ENCODE measurements around the gene EME2. TPM values are rescaled to one million over a fixed set of nuclear protein-coding genes. Genes with fewer than 3 reads are reported as not detected.

EME2 gene
- total RNA-seq, 1 donor, result 13.3 TPM

- Histone ChIP-seq H3K9me3 (ENCODE audit: low read depth, low read length) (no peaks in the 10 kb centered on the region), H3K27me3 (ENCODE audit: insufficient read depth, low read length) (no peaks in the 10 kb centered on the region), H3K4me1 (ENCODE audit: insufficient read depth, low read length) (peaks cover 15% of the 10 kb centered on the region), H3K4me3 (ENCODE audit: low read length) (no peak overlapping the region)
Measured at GRCh38 chr16:1820096-1820945, 47.7 kb downstream of the EME2 start.

- Histone ChIP-seq H3K27me3 (ENCODE audit: insufficient read depth, low read length) (no peaks in the 10 kb centered on the region), H3K9me3 (ENCODE audit: low read depth, low read length) (no peaks in the 10 kb centered on the region), H3K4me3 (ENCODE audit: low read length) (no peak overlapping the region), H3K4me1 (ENCODE audit: insufficient read depth, low read length) (peaks cover 21% of the 10 kb centered on the region)
Measured at GRCh38 chr16:1820946-1821290, 48.3 kb downstream of the EME2 start.

GRCh38 chr16:1821861-1822611 is 49.4 kb downstream of the EME2 start:
- Histone ChIP-seq H3K27me3 (ENCODE audit: insufficient read depth, low read length) (no peaks in the 10 kb centered on the region), H3K4me3 (ENCODE audit: low read length) (no peak overlapping the region), H3K9me3 (ENCODE audit: low read depth, low read length) (no peaks in the 10 kb centered on the region), H3K4me1 (ENCODE audit: insufficient read depth, low read length) (peaks cover 21% of the 10 kb centered on the region)

- Histone ChIP-seq H3K27me3 (ENCODE audit: insufficient read depth, low read length) (no peaks in the 10 kb centered on the region), H3K4me3 (ENCODE audit: low read length) (no peak overlapping the region), H3K4me1 (ENCODE audit: insufficient read depth, low read length) (peaks cover 27% of the 10 kb centered on the region), H3K9me3 (ENCODE audit: low read depth, low read length) (no peaks in the 10 kb centered on the region)
Measured at GRCh38 chr16:1822801-1823200, 50.2 kb downstream of the EME2 start.

- Histone ChIP-seq H3K4me3 (ENCODE audit: low read length) (no peak overlapping the region), H3K4me1 (ENCODE audit: insufficient read depth, low read length) (peaks cover 35% of the 10 kb centered on the region), H3K9me3 (ENCODE audit: low read depth, low read length) (no peaks in the 10 kb centered on the region)
Measured at GRCh38 chr16:1823821-1824220, 51.2 kb downstream of the EME2 start.

GRCh38 chr16:1825381-1825863 is 52.8 kb downstream of the EME2 start:
- no peaks in the 10 kb centered on the region for H3K9me3 ChIP-seq (ENCODE audit: low read depth, low read length)
- H3K4me1 ChIP-seq (ENCODE audit: insufficient read depth, low read length), result peaks cover 41% of the 10 kb centered on the region
- H3K27me3 ChIP-seq (ENCODE audit: insufficient read depth, low read length), result no peaks in the 10 kb centered on the region
- H3K4me3 ChIP-seq (ENCODE audit: low read length), result peak overlapping the region; percentile 71

More at GRCh38 chr16:1823821-1824220, 51.2 kb downstream of the EME2 start:
- no peaks in the 10 kb centered on the region for H3K27me3 ChIP-seq (ENCODE audit: insufficient read depth, low read length)

Other genes with a start within 250 kb of the EME2 start
- 12.6 TPM for gene TMEM204, start 239.1 kb upstream of the EME2 start, total RNA-seq
- gene IFT140, start 160.7 kb upstream of the EME2 start, total RNA-seq, result 2.3 TPM
- gene CRAMP1, start 160.4 kb upstream of the EME2 start, total RNA-seq, result 11.2 TPM
- gene JPT2, start 94.5 kb upstream of the EME2 start, total RNA-seq, result 2.5 TPM
- gene MAPK8IP3, start 66.6 kb upstream of the EME2 start, total RNA-seq, result 135 TPM
- 17.6 TPM for gene NME3, start 1.3 kb upstream of the EME2 start, total RNA-seq
- gene MRPS34, start 324 bp downstream of the EME2 start, total RNA-seq, result 17.1 TPM
- 40.0 TPM for gene SPSB3, start 9.8 kb downstream of the EME2 start, total RNA-seq
- 26.2 TPM for gene NUBP2, start 10.2 kb downstream of the EME2 start, total RNA-seq
- gene IGFALS, start 20.9 kb downstream of the EME2 start, total RNA-seq, result 0.63 TPM
- 14.3 TPM for gene HAGH, start 54.0 kb downstream of the EME2 start, total RNA-seq
- gene FAHD1, start 54.4 kb downstream of the EME2 start, total RNA-seq, result 7.0 TPM
- gene MEIOB, start 99.4 kb downstream of the EME2 start, total RNA-seq, result not detected
- not detected for gene HS3ST6, start 145.6 kb downstream of the EME2 start, total RNA-seq
- 5.8 TPM for gene MSRB1, start 170.4 kb downstream of the EME2 start, total RNA-seq
- gene RPL3L, start 181.9 kb downstream of the EME2 start, total RNA-seq, result not detected
- gene NDUFB10, start 186.7 kb downstream of the EME2 start, total RNA-seq, result 57.1 TPM
- gene RPS2, start 192.0 kb downstream of the EME2 start, total RNA-seq, result 2,256 TPM
- gene RNF151, start 194.0 kb downstream of the EME2 start, total RNA-seq, result not detected
- gene TBL3, start 199.2 kb downstream of the EME2 start, total RNA-seq, result 6.4 TPM
- gene NOXO1, start 208.7 kb downstream of the EME2 start, total RNA-seq, result not detected
- gene GFER, start 211.4 kb downstream of the EME2 start, total RNA-seq, result 9.0 TPM
- gene SYNGR3, start 217.2 kb downstream of the EME2 start, total RNA-seq, result 2.9 TPM
- 18.6 TPM for gene ZNF598, start 237.0 kb downstream of the EME2 start, total RNA-seq
- not detected for gene NPW, start 247.0 kb downstream of the EME2 start, total RNA-seq

Measured in mononuclear cell (primary cell).